ENCODE data around the gene TEX22. TPM values are rescaled to one million over a fixed set of nuclear protein-coding genes. Genes with fewer than 3 reads are reported as not detected.
A peak's percentile ranks its signal among the peaks of the same experiment; 100 is the strongest.

TEX22 gene
- total RNA-seq, 1 donor from 2014 or later = 0.60 TPM

GRCh38 chr14:105389976-105390848 lies 8.1 kb upstream of the TEX22 start:
- H3K27me3 Mint-ChIP-seq (ENCODE audit: low read depth) = no peaks in the 10 kb centered on the region
- TF ChIP-seq CTCF (IDR thresholded peaks at IDR 0.05) = no peak
- H3K36me3 Mint-ChIP-seq (ENCODE audit: low read depth) = peaks cover 6% of the 10 kb centered on the region
- H3K4me3 Mint-ChIP-seq (ENCODE audit: unreplicated experiment) = no peak overlapping the region
- H3K27ac Mint-ChIP-seq (ENCODE audit: unreplicated experiment) = no peak overlapping the region
- DNase-seq (ENCODE audit: low spot score) = peak; percentile 72
- no peaks in the 10 kb centered on the region for H3K9me3 Mint-ChIP-seq (ENCODE audit: low read depth)
- no peaks in the 10 kb centered on the region for H3K4me1 Mint-ChIP-seq (ENCODE audit: low read depth)

DNA sequence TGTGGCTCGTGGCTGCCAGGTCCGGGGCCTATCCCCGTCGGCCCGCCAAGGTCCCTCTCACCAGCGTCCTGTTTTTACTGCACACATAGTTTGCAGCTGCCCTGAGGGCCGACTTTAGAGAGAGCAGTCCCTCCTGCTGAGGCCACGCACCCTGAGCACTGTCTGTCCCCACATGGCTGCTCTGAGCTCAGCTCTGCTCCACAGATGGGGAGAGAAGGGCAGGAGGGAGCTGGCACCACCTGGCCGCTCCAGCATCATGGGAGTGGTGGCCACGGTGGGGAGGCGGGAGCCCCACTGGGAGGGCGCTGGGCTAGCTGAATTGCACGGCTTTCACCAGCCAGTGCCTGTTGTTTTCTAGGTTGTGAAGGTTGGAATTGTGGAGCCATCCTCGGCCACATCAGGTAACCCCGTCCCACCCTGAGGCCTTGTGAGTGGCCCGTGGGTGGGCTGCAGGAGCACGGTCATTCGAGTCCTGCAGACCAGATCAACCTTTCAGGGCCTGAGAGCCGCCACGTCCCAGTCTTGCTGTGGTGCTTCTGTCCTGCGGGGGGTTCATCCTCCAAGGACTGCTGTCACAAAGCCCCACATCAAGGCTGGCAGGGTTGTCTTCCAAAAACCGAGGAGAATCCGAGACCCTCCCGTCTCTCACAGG lies 7.4 kb upstream of the TEX22 start:
- H3K4me3 Mint-ChIP-seq (ENCODE audit: unreplicated experiment) = no peak overlapping the region
- H3K4me1 Mint-ChIP-seq (ENCODE audit: low read depth) = no peaks in the 10 kb centered on the region
- no peaks in the 10 kb centered on the region for H3K9me3 Mint-ChIP-seq (ENCODE audit: low read depth)
- H3K36me3 Mint-ChIP-seq (ENCODE audit: low read depth) = peaks cover 4% of the 10 kb centered on the region
- DNase-seq (ENCODE audit: low spot score) = peak; percentile 83
- no peak for TF ChIP-seq CTCF (IDR thresholded peaks at IDR 0.05)
- H3K27me3 Mint-ChIP-seq (ENCODE audit: low read depth) = no peaks in the 10 kb centered on the region
- H3K27ac Mint-ChIP-seq (ENCODE audit: unreplicated experiment) = no peak overlapping the region

- TF ChIP-seq CTCF (IDR thresholded peaks at IDR 0.05) = no peak
- peak; percentile 81 for DNase-seq (ENCODE audit: low spot score)
- no peak overlapping the region for H3K4me3 Mint-ChIP-seq (ENCODE audit: unreplicated experiment)
- no peak overlapping the region for H3K27ac Mint-ChIP-seq (ENCODE audit: unreplicated experiment)
- H3K4me1 Mint-ChIP-seq (ENCODE audit: low read depth) = no peaks in the 10 kb centered on the region
- peaks cover 4% of the 10 kb centered on the region for H3K36me3 Mint-ChIP-seq (ENCODE audit: low read depth)
- no peaks in the 10 kb centered on the region for H3K9me3 Mint-ChIP-seq (ENCODE audit: low read depth)
- no peaks in the 10 kb centered on the region for H3K27me3 Mint-ChIP-seq (ENCODE audit: low read depth)
These were observed 6.8 kb upstream of the TEX22 start for GRCh38 chr14:105391541-105391940.

GRCh38 chr14:105392131-105393090 lies 5.9 kb upstream of the TEX22 start:
- Mint-ChIP-seq H3K27me3 (ENCODE audit: low read depth) (no peaks in the 10 kb centered on the region), H3K27ac (ENCODE audit: unreplicated experiment) (no peak overlapping the region), H3K4me1 (ENCODE audit: low read depth) (no peaks in the 10 kb centered on the region), H3K36me3 (ENCODE audit: low read depth) (peaks cover 4% of the 10 kb centered on the region), H3K4me3 (ENCODE audit: unreplicated experiment) (no peak overlapping the region), H3K9me3 (ENCODE audit: low read depth) (no peaks in the 10 kb centered on the region)
- DNase-seq (ENCODE audit: low spot score) = peak; percentile 84
- no peak for TF ChIP-seq CTCF (IDR thresholded peaks at IDR 0.05)

GRCh38 chr14:105393151-105393550 lies 5.2 kb upstream of the TEX22 start:
- peaks cover 4% of the 10 kb centered on the region for H3K36me3 Mint-ChIP-seq (ENCODE audit: low read depth)
- DNase-seq (ENCODE audit: low spot score) = peak; percentile 85
- H3K27me3 Mint-ChIP-seq (ENCODE audit: low read depth) = no peaks in the 10 kb centered on the region
- peaks cover 5% of the 10 kb centered on the region for H3K4me1 Mint-ChIP-seq (ENCODE audit: low read depth)
- no peak for TF ChIP-seq CTCF (IDR thresholded peaks at IDR 0.05)
- H3K4me3 Mint-ChIP-seq (ENCODE audit: unreplicated experiment) = no peak overlapping the region
- H3K9me3 Mint-ChIP-seq (ENCODE audit: low read depth) = no peaks in the 10 kb centered on the region
- no peak overlapping the region for H3K27ac Mint-ChIP-seq (ENCODE audit: unreplicated experiment)
